Subcutaneous abdominal adipose tissue (tissue), 5 donors: ENCODE data around the gene CNTNAP2.

Experiments
- H3K27ac ChIP-seq: one replicate; pipeline ENCODE4 v1.7.0; 2013; ENCODE audit warnings: low read depth, mild to moderate bottlenecking, inconsistent platforms, low read length, moderate library complexity
- H3K27me3 ChIP-seq, 5 donors: one replicate each; pipeline ENCODE4 v1.7.0; 2013; ENCODE audit warnings: low read length in 5 of 5, inconsistent platforms in 1 of 5; ENCODE audit not compliant: control insufficient read depth in 5 of 5, insufficient read depth in 4 of 5
- H3K36me3 ChIP-seq, 5 donors: one replicate each; pipeline ENCODE4 v1.7.0; 2013; ENCODE audit warnings: low read length in 5 of 5; ENCODE audit not compliant: control insufficient read depth in 5 of 5, insufficient read depth in 5 of 5
- H3K4me1 ChIP-seq, 5 donors: one replicate each; pipeline ENCODE4 v1.7.0; 2013; ENCODE audit warnings: low read length in 5 of 5, mild to moderate bottlenecking in 3 of 5, moderate library complexity in 1 of 5; ENCODE audit not compliant: control insufficient read depth in 5 of 5, insufficient read depth in 5 of 5
- H3K4me3 ChIP-seq, 5 donors: one replicate each; pipeline ENCODE4 v1.7.0; 2013; ENCODE audit warnings: low read length in 5 of 5, low read depth in 1 of 5
- H3K9ac ChIP-seq, 5 donors: one replicate each; pipeline ENCODE4 v1.7.0; 2013; ENCODE audit warnings: low read length in 5 of 5, mild to moderate bottlenecking in 4 of 5, moderate library complexity in 3 of 5
- H3K9me3 ChIP-seq, 5 donors: one replicate each; pipeline ENCODE4 v1.7.0; 2013; ENCODE audit warnings: low read length in 5 of 5; ENCODE audit not compliant: control insufficient read depth in 5 of 5
- donor health status: healthy.
- donor health status: healthy.
- donor health status: healthy.
- donor health status: healthy.
- donor health status: healthy.

The CNTNAP2 gene

DNA sequence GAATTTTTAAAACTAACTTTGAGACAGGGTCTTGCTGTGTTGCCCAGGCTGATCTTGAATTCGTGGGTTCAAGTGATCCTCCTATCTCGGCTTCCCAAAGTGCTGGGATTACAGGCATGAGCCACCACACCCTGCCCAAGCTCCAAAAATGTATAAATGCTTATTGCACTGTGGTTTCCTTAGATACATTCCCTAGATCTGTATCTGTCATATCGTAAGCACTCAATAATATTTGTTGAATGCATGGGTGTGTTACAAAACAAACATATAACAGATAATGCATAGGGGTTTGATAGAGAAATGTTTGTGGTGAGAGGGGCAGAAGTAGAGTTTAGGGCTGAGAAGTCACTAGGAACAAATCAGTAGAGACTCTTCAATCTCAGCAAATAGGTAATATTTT, 1518.7 kb downstream of the CNTNAP2 start:
- H3K27ac ChIP-seq, result no peak overlapping the region
- H3K4me3 ChIP-seq, result no peak overlapping the region
- H3K36me3 ChIP-seq, result no peaks in the 10 kb centered on the region
- H3K9ac ChIP-seq, result no peak overlapping the region
- H3K4me1 ChIP-seq, result no peaks in the 10 kb centered on the region
- H3K27me3 ChIP-seq, result no peaks in the 10 kb centered on the region
- H3K9me3 ChIP-seq, result no peaks in the 10 kb centered on the region

DNA sequence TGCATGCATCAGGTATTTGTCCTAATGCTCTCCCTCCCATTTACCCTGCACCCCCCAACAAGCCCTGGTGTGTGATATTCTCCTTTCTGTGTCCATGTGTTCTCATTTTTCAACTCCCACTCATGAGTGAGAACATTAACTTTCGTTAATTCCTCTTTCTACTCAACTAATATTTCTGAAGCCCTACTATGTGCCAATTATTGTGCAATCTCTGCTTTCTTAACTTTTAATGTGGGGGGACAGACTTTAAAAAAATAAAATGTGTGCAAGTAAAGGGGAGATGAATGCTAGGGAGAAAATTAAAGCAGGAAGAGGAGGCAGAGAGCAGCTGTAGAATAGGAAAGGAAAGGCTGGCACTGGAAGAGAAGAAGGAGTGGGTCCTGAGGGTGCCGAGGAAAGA, 1520.0 kb downstream of the CNTNAP2 start:
- H3K36me3 ChIP-seq, result no peaks in the 10 kb centered on the region

DNA sequence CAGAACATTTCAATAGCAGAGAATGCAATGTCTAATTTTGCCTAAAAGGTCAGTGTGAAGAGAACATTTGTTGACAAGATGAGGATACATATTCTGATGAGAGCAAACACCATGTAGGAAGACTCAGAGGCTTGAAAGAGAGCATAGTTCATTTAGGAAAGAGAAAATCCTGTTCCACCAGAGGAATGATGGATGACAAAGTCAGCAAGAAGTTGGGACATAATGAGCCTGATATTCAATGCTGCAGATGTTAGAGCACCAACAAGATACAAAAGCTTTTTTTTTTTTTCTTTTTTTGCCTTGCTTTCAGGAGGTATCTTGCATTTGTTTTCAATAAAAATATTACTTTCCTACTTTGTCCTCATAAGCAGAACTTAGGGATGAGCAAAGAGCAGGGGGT, 1522.0 kb downstream of the CNTNAP2 start:
- no peak overlapping the region for H3K4me3 ChIP-seq
- H3K4me1 ChIP-seq, result no peaks in the 10 kb centered on the region
- H3K27ac ChIP-seq, result no peak overlapping the region
- no peak overlapping the region for H3K9ac ChIP-seq
- H3K27me3 ChIP-seq, result no peaks in the 10 kb centered on the region
- H3K36me3 ChIP-seq, result no peaks in the 10 kb centered on the region
- peaks cover 0 to 2% (median 0%) of the 10 kb centered on the region in 5 donors for H3K9me3 ChIP-seq

More for the DNA sequence above, 1520.0 kb downstream of the CNTNAP2 start:
- Histone ChIP-seq H3K4me3 (no peak overlapping the region), H3K27me3 (no peaks in the 10 kb centered on the region), H3K9ac (no peak overlapping the region), H3K27ac (no peak overlapping the region), H3K9me3 (peaks cover 0 to under 1% (median 0%) of the 10 kb centered on the region in 5 donors), H3K4me1 (no peaks in the 10 kb centered on the region)

DNA sequence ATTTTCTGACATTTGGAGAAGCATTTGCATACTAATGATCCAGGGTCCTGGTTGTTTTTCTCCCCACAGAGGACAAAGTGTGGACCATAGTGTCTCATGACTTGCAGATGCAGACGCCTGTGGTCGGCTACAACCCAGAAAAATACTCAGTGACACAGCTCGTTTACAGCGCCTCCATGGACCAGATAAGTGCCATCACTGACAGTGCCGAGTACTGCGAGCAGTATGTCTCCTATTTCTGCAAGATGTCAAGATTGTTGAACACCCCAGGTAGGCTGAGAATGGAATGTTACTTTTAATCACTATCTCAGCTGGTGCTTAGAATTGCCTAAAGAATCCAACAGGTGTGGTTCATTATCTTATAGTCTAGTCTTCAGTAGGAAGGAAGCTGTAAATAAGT, 1522.4 kb downstream of the CNTNAP2 start:
- Histone ChIP-seq H3K4me1 (no peaks in the 10 kb centered on the region), H3K9ac (no peak overlapping the region), H3K4me3 (no peak overlapping the region), H3K27me3 (no peaks in the 10 kb centered on the region), H3K36me3 (no peaks in the 10 kb centered on the region), H3K27ac (no peak overlapping the region), H3K9me3 (peaks cover 0 to 2% (median 0%) of the 10 kb centered on the region in 5 donors)

DNA sequence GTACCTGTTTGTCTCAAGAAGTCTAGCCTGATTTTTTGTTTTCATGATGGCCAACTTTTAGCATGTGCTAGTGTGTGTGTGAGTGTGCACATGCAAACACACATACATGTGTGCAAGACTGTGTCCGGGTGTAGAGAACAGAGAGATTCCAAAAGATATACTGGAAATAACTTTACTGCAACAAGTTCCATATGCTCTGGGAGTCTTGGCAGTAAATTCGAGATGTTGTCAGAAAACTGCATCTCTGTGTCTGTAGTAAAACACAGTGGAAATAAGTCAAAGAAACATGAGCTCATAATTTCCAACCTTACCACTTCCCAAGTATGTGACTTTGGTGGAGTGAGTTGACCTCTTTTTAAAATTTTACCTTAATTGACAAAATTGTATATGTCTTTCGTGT, 1523.2 kb downstream of the CNTNAP2 start:
- Histone ChIP-seq H3K4me3 (no peak overlapping the region), H3K9me3 (peaks cover 0 to 2% (median 0%) of the 10 kb centered on the region in 5 donors), H3K4me1 (no peaks in the 10 kb centered on the region), H3K27ac (no peak overlapping the region), H3K36me3 (no peaks in the 10 kb centered on the region), H3K9ac (no peak overlapping the region), H3K27me3 (no peaks in the 10 kb centered on the region)

DNA sequence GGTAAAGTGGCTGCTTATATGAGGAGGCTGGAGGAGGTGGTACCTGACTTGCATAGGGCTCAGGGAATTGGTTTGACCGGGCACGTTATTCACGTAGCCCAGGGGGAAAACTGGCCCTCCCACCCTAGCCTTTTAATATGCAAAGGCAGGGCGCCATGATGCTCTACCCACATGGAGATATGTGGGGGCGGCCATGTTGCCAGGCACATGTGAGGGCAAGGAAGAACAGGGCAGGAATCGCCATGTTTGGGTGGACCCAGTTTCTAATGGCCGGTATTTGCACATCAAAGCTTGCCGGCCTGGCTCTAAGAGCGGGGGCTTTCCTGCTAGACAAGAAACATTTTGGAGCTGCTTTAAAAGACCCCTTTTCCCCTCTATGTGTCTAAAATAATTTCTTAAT, 1524.2 kb downstream of the CNTNAP2 start:
- H3K9me3 ChIP-seq, result peaks cover 0 to 2% (median 0%) of the 10 kb centered on the region in 5 donors
- H3K36me3 ChIP-seq, result no peaks in the 10 kb centered on the region
- no peak overlapping the region for H3K27ac ChIP-seq
- H3K4me1 ChIP-seq, result no peaks in the 10 kb centered on the region
- no peaks in the 10 kb centered on the region for H3K27me3 ChIP-seq
- H3K4me3 ChIP-seq, result no peak overlapping the region
- H3K9ac ChIP-seq, result no peak overlapping the region

DNA sequence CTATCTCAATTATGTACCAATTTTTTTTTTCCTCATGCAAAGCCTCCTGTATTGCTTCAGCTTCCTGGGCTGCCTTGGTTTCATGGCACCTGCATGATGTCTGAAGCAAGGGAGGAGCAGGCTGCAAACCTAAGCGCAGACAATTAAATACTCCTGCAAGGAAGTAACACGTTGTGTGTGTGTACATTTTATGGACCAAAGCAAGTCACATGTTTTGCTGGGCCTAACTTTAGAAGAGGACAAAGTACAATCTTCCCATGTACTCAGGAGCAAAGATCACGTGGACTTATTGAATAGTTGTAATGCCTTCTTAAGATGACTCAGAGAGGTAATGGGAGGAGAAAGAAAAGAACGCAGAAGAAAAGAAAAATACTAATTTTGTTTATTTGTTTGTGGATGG, 1530.0 kb downstream of the CNTNAP2 start:
- Histone ChIP-seq H3K4me1 (no peaks in the 10 kb centered on the region), H3K9ac (no peak overlapping the region), H3K4me3 (no peak overlapping the region), H3K27me3 (no peaks in the 10 kb centered on the region), H3K27ac (no peak overlapping the region), H3K36me3 (no peaks in the 10 kb centered on the region), H3K9me3 (peaks cover 0 to 1% (median 0%) of the 10 kb centered on the region in 5 donors)

DNA sequence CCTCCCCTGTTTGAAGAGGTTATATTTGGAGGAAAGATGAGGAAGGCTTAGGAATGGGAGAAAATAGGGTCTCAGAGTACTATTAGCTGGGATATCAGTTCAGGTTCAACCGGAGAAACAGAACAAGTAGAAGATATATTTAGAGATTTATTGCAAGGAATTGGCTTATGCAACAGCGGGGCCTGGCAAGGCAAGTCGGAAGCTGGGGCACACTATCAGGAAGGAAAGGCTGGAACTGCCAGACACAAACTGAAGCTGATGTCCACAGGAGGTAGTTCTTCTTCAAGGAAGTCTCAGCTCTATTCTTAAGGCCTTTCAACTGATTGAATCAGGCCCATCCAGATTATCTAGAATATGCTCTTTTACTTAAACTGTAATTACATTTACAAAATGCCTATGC, 1534.4 kb downstream of the CNTNAP2 start:
- H3K9ac ChIP-seq, result no peak overlapping the region
- no peaks in the 10 kb centered on the region for H3K9me3 ChIP-seq

DNA sequence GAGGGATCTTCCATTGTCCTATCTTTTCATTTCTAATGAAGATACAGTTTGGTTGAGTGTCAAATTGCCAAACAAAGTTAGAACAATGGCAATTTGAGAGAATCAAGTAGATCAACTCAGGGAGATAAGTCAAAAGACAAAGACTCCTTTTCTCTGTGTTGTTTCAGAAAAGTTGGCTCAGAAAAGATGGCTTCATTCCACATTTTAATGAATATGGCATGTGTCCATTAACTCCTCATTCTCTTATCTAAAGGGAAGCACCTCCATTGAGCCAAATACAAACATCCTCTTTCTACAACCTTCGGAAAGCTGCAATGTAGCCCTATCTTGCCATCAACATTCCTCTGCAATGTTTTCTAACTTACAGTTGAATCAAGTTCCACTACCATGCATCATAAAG, 1535.0 kb downstream of the CNTNAP2 start:
- Histone ChIP-seq H3K4me3 (no peak overlapping the region), H3K9ac (no peak overlapping the region), H3K9me3 (no peaks in the 10 kb centered on the region), H3K36me3 (no peaks in the 10 kb centered on the region), H3K4me1 (no peaks in the 10 kb centered on the region), H3K27ac (no peak overlapping the region), H3K27me3 (no peaks in the 10 kb centered on the region)

More for the DNA sequence above, 1534.4 kb downstream of the CNTNAP2 start:
- Histone ChIP-seq H3K4me1 (no peaks in the 10 kb centered on the region), H3K27me3 (no peaks in the 10 kb centered on the region), H3K36me3 (no peaks in the 10 kb centered on the region), H3K27ac (no peak overlapping the region), H3K4me3 (no peak overlapping the region)

DNA sequence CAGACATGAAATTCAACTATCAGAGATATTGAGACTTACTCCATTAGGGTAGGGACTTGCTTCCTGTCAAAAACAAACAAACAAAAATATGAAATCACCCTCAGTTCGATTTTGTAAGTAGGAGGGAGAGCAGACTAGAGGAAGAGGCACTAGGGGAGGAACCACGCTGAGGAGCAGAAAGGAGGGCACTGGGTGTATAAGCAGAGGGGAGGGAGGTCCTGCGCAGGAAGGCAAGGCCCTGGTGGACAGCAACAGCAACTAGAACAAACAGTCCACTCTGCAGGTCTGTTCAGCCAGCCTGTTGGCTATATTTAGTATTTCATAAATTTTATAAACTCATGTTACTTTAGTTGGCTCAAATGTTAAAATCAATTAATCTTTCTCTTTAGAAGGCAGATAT, 1536.9 kb downstream of the CNTNAP2 start:
- Histone ChIP-seq H3K36me3 (no peaks in the 10 kb centered on the region), H3K27ac (no peak overlapping the region), H3K4me3 (no peak overlapping the region), H3K27me3 (no peaks in the 10 kb centered on the region), H3K4me1 (no peaks in the 10 kb centered on the region), H3K9me3 (no peaks in the 10 kb centered on the region), H3K9ac (no peak overlapping the region)

DNA sequence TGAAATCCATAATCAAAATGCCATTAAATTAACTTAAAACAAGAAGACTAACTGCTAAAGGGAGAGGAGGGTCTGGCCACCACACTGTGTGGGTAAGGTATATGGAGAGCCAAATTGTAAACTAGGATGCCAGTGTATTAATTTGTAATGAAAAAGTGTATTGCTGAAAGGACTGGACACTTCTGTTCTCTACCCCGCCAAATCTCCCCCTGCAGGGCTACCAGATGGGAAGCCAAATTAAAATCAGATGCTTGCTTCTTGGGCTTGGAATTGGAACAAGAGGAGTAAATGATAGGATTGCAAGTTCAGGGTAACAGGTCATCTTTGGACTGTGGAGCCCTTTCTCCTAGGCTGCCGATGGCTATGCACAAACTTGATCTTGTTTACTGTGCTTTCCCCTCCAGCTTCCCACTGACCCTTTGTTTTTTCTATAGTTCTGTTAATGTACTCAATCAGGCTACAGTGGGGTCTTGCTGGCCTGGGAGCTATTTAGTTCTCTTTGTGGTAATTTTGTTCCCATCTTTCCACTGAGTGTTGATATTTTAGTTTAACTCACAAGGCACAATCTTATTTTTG, 1541.9 kb downstream of the CNTNAP2 start:
- Histone ChIP-seq H3K27ac (no peak overlapping the region), H3K9me3 (no peaks in the 10 kb centered on the region), H3K4me3 (no peak overlapping the region)

More for the DNA sequence above, 1541.9 kb downstream of the CNTNAP2 start:
- Histone ChIP-seq H3K9ac (no peak overlapping the region), H3K4me1 (no peaks in the 10 kb centered on the region), H3K27me3 (no peaks in the 10 kb centered on the region), H3K36me3 (no peaks in the 10 kb centered on the region)
